HepG2 (cell line): Measurements from ENCODE around the gene CDKN1C. TPM values are rescaled to one million over a fixed set of nuclear protein-coding genes. Genes with fewer than 3 reads are reported as not detected.

Source experiments
- DBP ChIP-seq: sonication (generic); formaldehyde crosslinking; IDR thresholded peaks from 2 replicates; pipeline ENCODE4 v1.4.0; 2020; ENCODE audit warnings: missing genetic modification reagents; ENCODE audit errors: not compliant biosample characterization
- DZIP1 ChIP-seq: sonication (generic); formaldehyde crosslinking; IDR thresholded peaks from 2 replicates; pipeline ENCODE4 v1.5.0; 2020; ENCODE audit warnings: mild to moderate bottlenecking, missing genetic modification reagents
- IKZF4 ChIP-seq: sonication (generic); formaldehyde crosslinking; IDR thresholded peaks from 2 replicates; pipeline ENCODE4 v1.5.1; 2020; ENCODE audit warnings: borderline replicate concordance, mild to moderate bottlenecking, low read depth, missing genetic modification reagents; ENCODE audit errors: not compliant biosample characterization
- JUND ChIP-seq: sonication (generic); formaldehyde crosslinking; IDR thresholded peaks from 2 replicates; pipeline ENCODE4 v1.8.0; 2022; ENCODE audit warnings: mild to moderate bottlenecking, missing genetic modification reagents
- PTBP1 ChIP-seq: fragments of 200-400 bp; formaldehyde crosslinking; IDR thresholded peaks from 2 replicates; pipeline ENCODE4 v1.6.1; 2018; ENCODE audit warnings: low read length, low read depth; ENCODE audit not compliant: poor library complexity, severe bottlenecking
- REST ChIP-seq, 2 experiments: IDR thresholded peaks; 2 replicates each; pipeline ENCODE4 v1.6.1; 2011 to 2012; ENCODE audit warnings: low read length in 2 of 2, borderline replicate concordance in 1 of 2, low read depth in 1 of 2, mild to moderate bottlenecking in 1 of 2, moderate library complexity in 1 of 2
- RNF2 ChIP-seq: fragments of 450-650 bp; conservative IDR thresholded peaks from 2 replicates; pipeline ENCODE4 v1.6.1; 2016; ENCODE audit warnings: low read depth
- ZSCAN20 ChIP-seq: sonication (generic); formaldehyde crosslinking; IDR thresholded peaks from 2 replicates; pipeline ENCODE4 v1.4.0; 2020; ENCODE audit warnings: missing genetic modification reagents, mild to moderate bottlenecking, borderline replicate concordance
- polyA plus RNA-seq, 8 experiments: library from polyadenylated mRNA; depleted of rRNA in 3 of 8; stranded (reverse) in 7 of 8; unstranded in 1 of 8; fragments of >200 nt; fragmentation: Illumina TruSeq in 4 of 8; extraction: Trizol in 4 of 8; gene quantifications; 2 replicates each; pipeline versions ENCODE4 v1.2.1 to v1.2.3, GENCODE V29; 2011 to 2016; ENCODE audit warnings: low read depth in 4 of 8, missing spikeins in 1 of 8, mixed read lengths in 1 of 8; ENCODE audit not compliant: insufficient read depth in 1 of 8
- total RNA-seq, 5 experiments: library from RNA; depleted of rRNA; stranded (reverse); fragments of >200 nt; fragmentation: Illumina TruSeq; extraction: Trizol; gene quantifications; 2 replicates each; pipeline ENCODE4 v1.2.3, GENCODE V29; 2016; ENCODE audit warnings: low read depth in 1 of 5
- TF ChIP-seq, protein P1 (sequence below): sonication (generic); formaldehyde crosslinking; IDR thresholded peaks from 2 replicates; pipeline ENCODE4 v1.9.0; 2021; ENCODE audit warnings: mild to moderate bottlenecking, missing genetic modification reagents
- TF ChIP-seq, protein P2 (sequence below): sonication (generic); formaldehyde crosslinking; IDR thresholded peaks from 2 replicates; pipeline ENCODE4 v1.5.0; 2020; ENCODE audit warnings: mild to moderate bottlenecking, missing genetic modification reagents

CDKN1C gene
- total and polyA plus RNA-seq, 2 of the 13 experiments (the other 11 are each of a cell fraction or from before 2014, with no cell fraction given) = not detected

DNA sequence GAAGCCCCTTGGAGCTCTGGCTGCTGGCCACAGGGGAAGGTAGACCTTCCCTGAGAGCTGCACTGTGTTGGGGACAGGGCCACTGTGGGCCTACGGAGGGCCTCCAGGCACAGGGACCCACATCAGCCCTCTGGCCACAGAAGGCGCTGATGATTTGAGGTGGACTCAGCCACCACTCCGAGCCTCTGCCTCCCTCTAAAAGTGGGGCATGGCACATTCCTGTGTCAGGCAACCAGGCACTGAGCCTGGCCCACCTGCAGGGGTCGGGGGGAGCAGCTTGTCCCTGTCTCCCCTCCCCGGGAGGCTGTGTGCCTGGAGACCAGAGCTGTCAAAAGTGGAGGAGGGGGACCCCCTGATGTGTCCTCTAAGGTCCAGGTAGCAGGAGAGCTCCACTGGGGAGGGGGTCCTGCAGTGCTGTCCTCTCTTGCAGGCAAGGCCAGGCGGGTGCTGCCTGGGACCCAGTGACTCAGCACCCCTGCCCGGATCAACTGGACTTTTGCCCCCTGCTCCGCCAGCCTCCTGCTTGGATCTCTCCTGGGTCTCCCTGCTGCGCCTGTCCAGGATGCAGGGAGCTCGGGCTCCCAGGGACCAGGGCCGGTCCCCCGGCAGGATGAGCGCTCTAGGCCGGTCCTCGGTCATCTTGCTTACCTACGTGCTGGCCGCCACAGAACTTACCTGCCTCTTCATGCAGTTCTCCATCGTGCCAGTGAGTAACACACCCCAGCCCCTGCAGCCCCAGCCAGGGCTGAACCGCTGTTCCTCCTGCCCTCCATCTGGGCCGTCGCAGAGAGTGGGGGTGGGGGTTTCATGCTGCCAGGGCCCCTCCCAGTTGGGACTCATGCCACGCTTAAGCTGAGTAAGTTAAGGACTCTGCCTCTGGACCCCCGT is 17.5 kb upstream of the CDKN1C start (continued):
- TF ChIP-seq, protein P1, sequence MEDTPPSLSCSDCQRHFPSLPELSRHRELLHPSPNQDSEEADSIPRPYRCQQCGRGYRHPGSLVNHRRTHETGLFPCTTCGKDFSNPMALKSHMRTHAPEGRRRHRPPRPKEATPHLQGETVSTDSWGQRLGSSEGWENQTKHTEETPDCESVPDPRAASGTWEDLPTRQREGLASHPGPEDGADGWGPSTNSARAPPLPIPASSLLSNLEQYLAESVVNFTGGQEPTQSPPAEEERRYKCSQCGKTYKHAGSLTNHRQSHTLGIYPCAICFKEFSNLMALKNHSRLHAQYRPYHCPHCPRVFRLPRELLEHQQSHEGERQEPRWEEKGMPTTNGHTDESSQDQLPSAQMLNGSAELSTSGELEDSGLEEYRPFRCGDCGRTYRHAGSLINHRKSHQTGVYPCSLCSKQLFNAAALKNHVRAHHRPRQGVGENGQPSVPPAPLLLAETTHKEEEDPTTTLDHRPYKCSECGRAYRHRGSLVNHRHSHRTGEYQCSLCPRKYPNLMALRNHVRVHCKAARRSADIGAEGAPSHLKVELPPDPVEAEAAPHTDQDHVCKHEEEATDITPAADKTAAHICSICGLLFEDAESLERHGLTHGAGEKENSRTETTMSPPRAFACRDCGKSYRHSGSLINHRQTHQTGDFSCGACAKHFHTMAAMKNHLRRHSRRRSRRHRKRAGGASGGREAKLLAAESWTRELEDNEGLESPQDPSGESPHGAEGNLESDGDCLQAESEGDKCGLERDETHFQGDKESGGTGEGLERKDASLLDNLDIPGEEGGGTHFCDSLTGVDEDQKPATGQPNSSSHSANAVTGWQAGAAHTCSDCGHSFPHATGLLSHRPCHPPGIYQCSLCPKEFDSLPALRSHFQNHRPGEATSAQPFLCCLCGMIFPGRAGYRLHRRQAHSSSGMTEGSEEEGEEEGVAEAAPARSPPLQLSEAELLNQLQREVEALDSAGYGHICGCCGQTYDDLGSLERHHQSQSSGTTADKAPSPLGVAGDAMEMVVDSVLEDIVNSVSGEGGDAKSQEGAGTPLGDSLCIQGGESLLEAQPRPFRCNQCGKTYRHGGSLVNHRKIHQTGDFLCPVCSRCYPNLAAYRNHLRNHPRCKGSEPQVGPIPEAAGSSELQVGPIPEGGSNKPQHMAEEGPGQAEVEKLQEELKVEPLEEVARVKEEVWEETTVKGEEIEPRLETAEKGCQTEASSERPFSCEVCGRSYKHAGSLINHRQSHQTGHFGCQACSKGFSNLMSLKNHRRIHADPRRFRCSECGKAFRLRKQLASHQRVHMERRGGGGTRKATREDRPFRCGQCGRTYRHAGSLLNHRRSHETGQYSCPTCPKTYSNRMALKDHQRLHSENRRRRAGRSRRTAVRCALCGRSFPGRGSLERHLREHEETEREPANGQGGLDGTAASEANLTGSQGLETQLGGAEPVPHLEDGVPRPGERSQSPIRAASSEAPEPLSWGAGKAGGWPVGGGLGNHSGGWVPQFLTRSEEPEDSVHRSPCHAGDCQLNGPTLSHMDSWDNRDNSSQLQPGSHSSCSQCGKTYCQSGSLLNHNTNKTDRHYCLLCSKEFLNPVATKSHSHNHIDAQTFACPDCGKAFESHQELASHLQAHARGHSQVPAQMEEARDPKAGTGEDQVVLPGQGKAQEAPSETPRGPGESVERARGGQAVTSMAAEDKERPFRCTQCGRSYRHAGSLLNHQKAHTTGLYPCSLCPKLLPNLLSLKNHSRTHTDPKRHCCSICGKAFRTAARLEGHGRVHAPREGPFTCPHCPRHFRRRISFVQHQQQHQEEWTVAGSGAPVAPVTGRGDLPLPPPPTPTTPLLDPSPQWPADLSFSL (CRISPR knock-in tag) = no peak
- TF ChIP-seq DBP (CRISPR knock-in tag) (no peak), DZIP1 (CRISPR knock-in tag) (0 out of 2 replicates have a peak, but pooled peaks have one; percentile 30), ZSCAN20 (CRISPR knock-in tag) (no peak), PTBP1 (no peak), RNF2 (no peak), JUND (CRISPR knock-in tag) (peak; percentile 77), REST (IDR thresholded peaks at IDR 0.05; ENCODE audit: borderline replicate concordance in 1 of 2, low read depth in 1 of 2, low read length in 2 of 2) (no peak), IKZF4 (CRISPR knock-in tag) (peak; percentile 66)
- TF ChIP-seq, protein P2, sequence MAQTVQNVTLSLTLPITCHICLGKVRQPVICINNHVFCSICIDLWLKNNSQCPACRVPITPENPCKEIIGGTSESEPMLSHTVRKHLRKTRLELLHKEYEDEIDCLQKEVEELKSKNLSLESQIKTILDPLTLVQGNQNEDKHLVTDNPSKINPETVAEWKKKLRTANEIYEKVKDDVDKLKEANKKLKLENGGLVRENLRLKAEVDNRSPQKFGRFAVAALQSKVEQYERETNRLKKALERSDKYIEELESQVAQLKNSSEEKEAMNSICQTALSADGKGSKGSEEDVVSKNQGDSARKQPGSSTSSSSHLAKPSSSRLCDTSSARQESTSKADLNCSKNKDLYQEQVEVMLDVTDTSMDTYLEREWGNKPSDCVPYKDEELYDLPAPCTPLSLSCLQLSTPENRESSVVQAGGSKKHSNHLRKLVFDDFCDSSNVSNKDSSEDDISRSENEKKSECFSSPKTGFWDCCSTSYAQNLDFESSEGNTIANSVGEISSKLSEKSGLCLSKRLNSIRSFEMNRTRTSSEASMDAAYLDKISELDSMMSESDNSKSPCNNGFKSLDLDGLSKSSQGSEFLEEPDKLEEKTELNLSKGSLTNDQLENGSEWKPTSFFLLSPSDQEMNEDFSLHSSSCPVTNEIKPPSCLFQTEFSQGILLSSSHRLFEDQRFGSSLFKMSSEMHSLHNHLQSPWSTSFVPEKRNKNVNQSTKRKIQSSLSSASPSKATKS (CRISPR knock-in tag) = no peak
